Osteoblast (primary cell): Measurements from ENCODE around the gene COG5. TPM values are rescaled to one million over a fixed set of nuclear protein-coding genes. Genes with fewer than 3 reads are reported as not detected.

Source experiments
- DNase-seq: peaks from one replicate; pipeline ENCODE4 v3.0.0; 2011; ENCODE audit warnings: low spot score, mixed read lengths; ENCODE audit not compliant: insufficient read length; ENCODE audit errors: missing footprints
- H2AFZ ChIP-seq: 2 replicates; pipeline ENCODE4 v1.6.0; 2011; ENCODE audit warnings: mild to moderate bottlenecking, low read length
- H3K27ac ChIP-seq: 2 replicates; pipeline ENCODE4 v1.5.1; 2011; ENCODE audit warnings: mild to moderate bottlenecking, low read depth, low read length, moderate library complexity
- H3K27me3 ChIP-seq: 2 replicates; pipeline ENCODE4 v1.6.0; 2012; ENCODE audit warnings: mild to moderate bottlenecking, control low read depth, inconsistent platforms, low read length, moderate library complexity; ENCODE audit not compliant: insufficient read depth
- H3K36me3 ChIP-seq: 2 replicates; pipeline ENCODE4 v1.5.1; 2011; ENCODE audit warnings: mild to moderate bottlenecking, low read length, control low read depth, moderate library complexity; ENCODE audit not compliant: insufficient read depth
- H3K4me1 ChIP-seq: 2 replicates; pipeline ENCODE4 v1.5.1; 2011; ENCODE audit warnings: mild to moderate bottlenecking, low read length, control low read depth, moderate library complexity; ENCODE audit not compliant: insufficient read depth
- H3K4me2 ChIP-seq: 2 replicates; pipeline ENCODE4 v1.6.0; 2011; ENCODE audit warnings: mild to moderate bottlenecking, low read length; ENCODE audit not compliant: insufficient read depth
- H3K4me3 ChIP-seq: fragments of 200-600 bp; sonication (generic); 3 replicates; pipeline ENCODE4 v1.5.1; 2012; ENCODE audit warnings: mild to moderate bottlenecking, low read length, inconsistent platforms; ENCODE audit not compliant: insufficient read depth
- H3K79me2 ChIP-seq: 2 replicates; pipeline ENCODE4 v1.6.0; 2012; ENCODE audit warnings: mild to moderate bottlenecking, low read length, control low read depth, inconsistent platforms; ENCODE audit not compliant: insufficient read depth
- H3K9me3 ChIP-seq: 2 replicates; pipeline ENCODE4 v1.5.1; 2011; ENCODE audit warnings: low read depth, low read length, control low read depth
- H4K20me1 ChIP-seq: 2 replicates; pipeline ENCODE4 v1.6.0; 2012; ENCODE audit warnings: mild to moderate bottlenecking, low read length, control low read depth; ENCODE audit not compliant: insufficient read depth
- total RNA-seq: library from RNA; depleted of rRNA; stranded (reverse); fragments of >200 nt; gene quantifications from 2 replicates; pipeline ENCODE4 v1.2.3, GENCODE V29; 2012
- TF ChIP-seq, protein P1 (sequence below): IDR thresholded peaks from 2 replicates; pipeline ENCODE4 v1.5.1; 2011; ENCODE audit warnings: mild to moderate bottlenecking, low read depth, low read length, moderate library complexity; ENCODE audit errors: extremely low read depth

The COG5 gene
- total RNA-seq, 1 donor: 29.7 TPM

DNA sequence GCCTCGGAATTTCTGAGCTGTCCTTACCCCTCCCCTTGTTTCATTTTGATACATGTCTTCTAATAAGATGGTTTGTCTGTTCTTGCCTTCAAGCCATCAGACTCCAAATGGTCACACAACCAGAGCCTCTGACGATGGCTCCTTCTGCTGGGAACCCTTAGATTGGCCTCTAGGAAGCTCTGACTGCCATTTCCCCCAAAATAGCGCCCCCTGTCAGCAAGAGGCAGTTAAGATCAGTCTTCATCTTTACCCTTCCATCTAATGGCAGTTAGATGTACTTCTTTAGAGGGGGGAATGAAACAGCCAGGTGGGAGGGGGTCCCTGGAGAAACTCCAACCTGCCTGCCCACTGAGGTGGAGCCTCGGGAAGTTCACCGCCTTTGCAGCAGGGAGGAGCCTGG, 179.7 kb downstream of the COG5 start:
- TF ChIP-seq, protein P1, sequence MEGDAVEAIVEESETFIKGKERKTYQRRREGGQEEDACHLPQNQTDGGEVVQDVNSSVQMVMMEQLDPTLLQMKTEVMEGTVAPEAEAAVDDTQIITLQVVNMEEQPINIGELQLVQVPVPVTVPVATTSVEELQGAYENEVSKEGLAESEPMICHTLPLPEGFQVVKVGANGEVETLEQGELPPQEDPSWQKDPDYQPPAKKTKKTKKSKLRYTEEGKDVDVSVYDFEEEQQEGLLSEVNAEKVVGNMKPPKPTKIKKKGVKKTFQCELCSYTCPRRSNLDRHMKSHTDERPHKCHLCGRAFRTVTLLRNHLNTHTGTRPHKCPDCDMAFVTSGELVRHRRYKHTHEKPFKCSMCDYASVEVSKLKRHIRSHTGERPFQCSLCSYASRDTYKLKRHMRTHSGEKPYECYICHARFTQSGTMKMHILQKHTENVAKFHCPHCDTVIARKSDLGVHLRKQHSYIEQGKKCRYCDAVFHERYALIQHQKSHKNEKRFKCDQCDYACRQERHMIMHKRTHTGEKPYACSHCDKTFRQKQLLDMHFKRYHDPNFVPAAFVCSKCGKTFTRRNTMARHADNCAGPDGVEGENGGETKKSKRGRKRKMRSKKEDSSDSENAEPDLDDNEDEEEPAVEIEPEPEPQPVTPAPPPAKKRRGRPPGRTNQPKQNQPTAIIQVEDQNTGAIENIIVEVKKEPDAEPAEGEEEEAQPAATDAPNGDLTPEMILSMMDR: no peak
- no peak overlapping the region for H3K4me3 ChIP-seq
- peaks cover 14% of the 10 kb centered on the region for H3K4me1 ChIP-seq
- H3K4me2 ChIP-seq: no peak overlapping the region
- no peaks in the 10 kb centered on the region for H3K36me3 ChIP-seq
- H3K27me3 ChIP-seq: no peaks in the 10 kb centered on the region
- no peaks in the 10 kb centered on the region for H3K79me2 ChIP-seq
- no peak for DNase-seq
- H3K27ac ChIP-seq: no peak overlapping the region
- H4K20me1 ChIP-seq: no peaks in the 10 kb centered on the region
- no peak overlapping the region for H2AFZ ChIP-seq
- H3K9me3 ChIP-seq: no peaks in the 10 kb centered on the region

DNA sequence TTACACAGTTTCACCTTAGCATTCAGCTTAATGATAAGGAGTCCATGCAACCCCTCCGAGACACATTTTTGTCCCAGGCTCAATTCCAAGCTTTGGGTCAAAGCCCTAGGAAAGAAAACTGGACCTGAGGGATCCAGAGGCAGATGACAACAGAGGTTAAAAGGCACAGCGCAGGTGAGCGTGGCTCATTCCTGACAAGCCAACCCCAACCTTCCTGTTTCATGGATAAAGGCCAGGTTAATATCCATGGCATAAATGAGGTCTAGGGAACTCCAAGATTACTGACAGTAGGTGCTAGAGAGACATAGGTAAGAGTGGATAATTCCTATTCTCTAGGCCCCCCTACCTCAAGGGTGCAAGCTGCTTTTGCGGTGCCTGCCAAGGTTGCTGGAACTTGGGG, 180.5 kb downstream of the COG5 start:
- peaks cover 12% of the 10 kb centered on the region for H3K4me1 ChIP-seq
- no peak overlapping the region for H3K4me2 ChIP-seq
- no peak for DNase-seq
- H3K36me3 ChIP-seq: no peaks in the 10 kb centered on the region
- no peaks in the 10 kb centered on the region for H4K20me1 ChIP-seq
- TF ChIP-seq, protein P1: no peak
- H3K4me3 ChIP-seq: no peak overlapping the region
- H3K9me3 ChIP-seq: no peaks in the 10 kb centered on the region
- no peak overlapping the region for H3K27ac ChIP-seq
- no peak overlapping the region for H2AFZ ChIP-seq
- H3K79me2 ChIP-seq: no peaks in the 10 kb centered on the region
- H3K27me3 ChIP-seq: no peaks in the 10 kb centered on the region

DNA sequence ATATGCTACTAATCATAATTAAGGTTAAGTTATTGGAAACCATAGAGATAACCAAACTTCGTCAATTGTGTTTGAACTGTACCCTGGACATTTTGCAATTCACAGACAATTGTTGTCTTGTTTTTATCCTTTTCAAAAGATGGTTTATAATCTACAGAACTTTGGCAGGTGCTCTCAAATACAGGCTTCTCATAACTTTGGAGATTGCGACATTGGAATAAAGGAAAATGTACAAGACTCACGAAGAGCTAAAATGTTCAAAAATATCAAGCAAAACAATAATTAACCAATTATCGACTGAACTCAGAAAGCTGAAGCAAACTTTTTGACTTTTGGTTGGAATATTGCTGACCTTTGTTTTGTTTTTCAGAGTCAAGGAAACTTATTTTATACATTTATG, 182.3 kb downstream of the COG5 start:
- no peak overlapping the region for H2AFZ ChIP-seq
- no peaks in the 10 kb centered on the region for H3K36me3 ChIP-seq
- no peak overlapping the region for H3K27ac ChIP-seq

DNA sequence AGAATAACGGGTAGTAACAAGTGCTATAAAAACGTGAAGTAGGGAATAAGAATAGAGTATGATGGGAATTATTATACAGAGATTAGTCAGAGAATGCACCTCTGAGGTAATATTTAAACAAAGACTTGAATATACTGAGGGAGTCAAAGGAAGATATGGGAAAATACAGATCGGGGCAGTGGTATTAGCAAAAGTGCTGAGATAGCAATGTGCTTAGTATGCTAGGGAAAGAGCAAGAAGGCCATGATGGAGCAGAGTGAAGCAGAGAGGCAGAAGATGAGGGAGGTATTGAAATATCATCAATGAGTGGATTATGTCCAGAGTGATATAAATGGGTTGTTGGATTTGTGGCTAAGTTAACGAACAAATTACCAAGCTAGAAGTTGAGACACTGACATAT, 190.4 kb downstream of the COG5 start:
- no peaks in the 10 kb centered on the region for H3K27me3 ChIP-seq
- no peak for DNase-seq
- no peaks in the 10 kb centered on the region for H3K79me2 ChIP-seq
- no peaks in the 10 kb centered on the region for H4K20me1 ChIP-seq
- no peak overlapping the region for H3K4me2 ChIP-seq
- no peak overlapping the region for H3K4me3 ChIP-seq
- no peak overlapping the region for H2AFZ ChIP-seq
- H3K4me1 ChIP-seq: peaks cover 8% of the 10 kb centered on the region
- H3K27ac ChIP-seq: no peak overlapping the region
- no peaks in the 10 kb centered on the region for H3K9me3 ChIP-seq
- no peaks in the 10 kb centered on the region for H3K36me3 ChIP-seq
- TF ChIP-seq, protein P1: no peak

More for the DNA sequence above, 182.3 kb downstream of the COG5 start:
- Histone ChIP-seq H3K9me3 (no peaks in the 10 kb centered on the region), H3K4me2 (no peak overlapping the region), H3K79me2 (no peaks in the 10 kb centered on the region), H4K20me1 (no peaks in the 10 kb centered on the region), H3K4me3 (no peak overlapping the region), H3K4me1 (peaks cover under 1% of the 10 kb centered on the region), H3K27me3 (no peaks in the 10 kb centered on the region)
- no peak for DNase-seq
- TF ChIP-seq, protein P1: no peak
